ENCODE data around the gene CYP4B1.

DNA sequence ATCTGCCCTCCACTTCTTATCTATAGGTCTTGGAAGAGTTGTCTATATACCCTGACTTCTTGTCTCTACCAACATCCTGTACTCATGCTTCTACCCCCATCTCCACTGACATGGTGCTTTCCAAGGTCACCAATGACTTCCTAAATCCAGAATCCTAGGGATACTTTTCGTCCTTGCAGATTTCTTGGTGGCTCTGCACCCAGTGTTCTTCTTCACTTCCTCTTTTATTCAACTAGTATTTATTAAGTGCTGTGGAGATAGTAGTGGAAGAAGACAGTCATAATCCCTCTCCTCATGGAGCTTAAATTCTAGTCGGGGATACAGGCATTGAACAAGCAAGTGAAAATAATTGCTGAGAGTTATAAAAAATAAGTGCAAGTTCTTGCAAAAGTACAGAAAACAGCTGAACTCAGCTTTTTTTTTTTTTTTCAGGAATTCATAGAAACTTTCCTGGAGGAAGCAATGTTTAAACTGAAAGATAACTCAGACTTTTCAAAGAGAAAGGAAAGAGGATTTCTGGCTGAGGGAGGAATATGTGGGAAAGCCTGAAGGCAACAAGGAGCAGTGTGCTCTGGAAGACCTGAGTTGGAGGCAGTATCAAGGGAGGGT lies 38.2 kb upstream of the CYP4B1 start:
- TF ChIP-seq NBN (IDR thresholded peaks at IDR 0.05) (no peak), TAF1 (IDR thresholded peaks at IDR 0.05; ENCODE audit: borderline replicate concordance, low read depth, low read length) (no peak), SUZ12 (IDR thresholded peaks at IDR 0.05; ENCODE audit: unreplicated experiment) (no peak), RAD21 (IDR thresholded peaks at IDR 0.05; ENCODE audit: insufficient read depth, low read depth, low read length) (no peak), JUND (IDR thresholded peaks at IDR 0.05; ENCODE audit: low read depth, low read length) (no peak), JUNB (IDR thresholded peaks at IDR 0.05) (no peak)
- TF ChIP-seq, protein P1, sequence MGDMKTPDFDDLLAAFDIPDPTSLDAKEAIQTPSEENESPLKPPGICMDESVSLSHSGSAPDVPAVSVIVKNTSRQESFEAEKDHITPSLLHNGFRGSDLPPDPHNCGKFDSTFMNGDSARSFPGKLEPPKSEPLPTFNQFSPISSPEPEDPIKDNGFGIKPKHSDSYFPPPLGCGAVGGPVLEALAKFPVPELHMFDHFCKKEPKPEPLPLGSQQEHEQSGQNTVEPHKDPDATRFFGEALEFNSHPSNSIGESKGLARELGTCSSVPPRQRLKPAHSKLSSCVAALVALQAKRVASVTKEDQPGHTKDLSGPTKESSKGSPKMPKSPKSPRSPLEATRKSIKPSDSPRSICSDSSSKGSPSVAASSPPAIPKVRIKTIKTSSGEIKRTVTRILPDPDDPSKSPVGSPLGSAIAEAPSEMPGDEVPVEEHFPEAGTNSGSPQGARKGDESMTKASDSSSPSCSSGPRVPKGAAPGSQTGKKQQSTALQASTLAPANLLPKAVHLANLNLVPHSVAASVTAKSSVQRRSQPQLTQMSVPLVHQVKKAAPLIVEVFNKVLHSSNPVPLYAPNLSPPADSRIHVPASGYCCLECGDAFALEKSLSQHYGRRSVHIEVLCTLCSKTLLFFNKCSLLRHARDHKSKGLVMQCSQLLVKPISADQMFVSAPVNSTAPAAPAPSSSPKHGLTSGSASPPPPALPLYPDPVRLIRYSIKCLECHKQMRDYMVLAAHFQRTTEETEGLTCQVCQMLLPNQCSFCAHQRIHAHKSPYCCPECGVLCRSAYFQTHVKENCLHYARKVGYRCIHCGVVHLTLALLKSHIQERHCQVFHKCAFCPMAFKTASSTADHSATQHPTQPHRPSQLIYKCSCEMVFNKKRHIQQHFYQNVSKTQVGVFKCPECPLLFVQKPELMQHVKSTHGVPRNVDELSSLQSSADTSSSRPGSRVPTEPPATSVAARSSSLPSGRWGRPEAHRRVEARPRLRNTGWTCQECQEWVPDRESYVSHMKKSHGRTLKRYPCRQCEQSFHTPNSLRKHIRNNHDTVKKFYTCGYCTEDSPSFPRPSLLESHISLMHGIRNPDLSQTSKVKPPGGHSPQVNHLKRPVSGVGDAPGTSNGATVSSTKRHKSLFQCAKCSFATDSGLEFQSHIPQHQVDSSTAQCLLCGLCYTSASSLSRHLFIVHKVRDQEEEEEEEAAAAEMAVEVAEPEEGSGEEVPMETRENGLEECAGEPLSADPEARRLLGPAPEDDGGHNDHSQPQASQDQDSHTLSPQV (IDR thresholded peaks at IDR 0.05): no peak

All from GM12878 (cell line).